K562 (cell line): ENCODE measurements around the gene ZNF618. TPM values are rescaled to one million over a fixed set of nuclear protein-coding genes. Genes with fewer than 3 reads are reported as not detected.

Source experiments
- ATAC-seq: fragments of 200-7000 bp; cut with Tn5 transposase; 3 replicates; pipeline ENCODE4 v1.9.1; 2020; ENCODE audit warnings: moderate library complexity
- BruUV-seq: library from RNA; stranded (reverse); fragments of 400-500 nt; replicated peaks from 2 replicates; lab custom pipeline; 2021; lab: Mats Ljungman, UMichigan
- CTCF ChIA-PET: fragments of 300-600 bp; formaldehyde crosslinking; extraction: SDS; loops from one replicate; lab custom pipeline; 2021; ENCODE audit warnings: low intra/inter-chr PET ratio; lab: Yijun Ruan, JAX
- POLR2A ChIA-PET: fragments of 300-600, 350-650 bp; sonication (Branson Sonifier 250); formaldehyde crosslinking; extraction: SDS; loops from one replicate; lab custom pipeline; 2021; ENCODE audit warnings: antibody characterized with exemption, inconsistent platforms; lab: Yijun Ruan, JAX
- DNase-seq, 4 experiments: peaks; one replicate each; pipeline versions ENCODE4 v3.0.0 to v3.0.0-alpha.2; 2011 to 2018; ENCODE audit warnings: low spot score in 3 of 4, mixed read lengths in 3 of 4; ENCODE audit errors: extremely low read depth in 1 of 4
- FAIRE-seq: peaks from 2 replicates; lab custom pipeline; 2011; peaks lifted over from hg19 to GRCh38; lab: Jason Lieb, UNC
- H2AFZ ChIP-seq: 2 replicates; pipeline ENCODE4 v1.6.0; 2011; ENCODE audit warnings: low read depth, low read length, control low read depth, inconsistent platforms
- H3K27ac ChIP-seq: fragments of 200-600 bp; 3 replicates; pipeline ENCODE4 v1.8.0; 2011; ENCODE audit warnings: low read depth, mild to moderate bottlenecking, control low read depth, inconsistent platforms, low read length, moderate library complexity, mixed read lengths; ENCODE audit errors: extremely low read depth
- H3K27me3 ChIP-seq, 2 experiments: fragments of 300-600 bp in 1 of 2; 2 replicates in 1 of 2; 3 replicates in 1 of 2; pipeline versions ENCODE4 v1.6.0 to v1.8.0; 2011; ENCODE audit warnings: inconsistent platforms in 2 of 2, low read length in 2 of 2, mild to moderate bottlenecking in 1 of 2, mixed read lengths in 1 of 2, moderate library complexity in 1 of 2; ENCODE audit not compliant: control insufficient read depth in 2 of 2, insufficient read depth in 2 of 2
- H3K36me3 ChIP-seq: fragments of 300-600 bp; 3 replicates; pipeline ENCODE4 v1.8.0; 2011; ENCODE audit warnings: mild to moderate bottlenecking, low read length, inconsistent platforms; ENCODE audit not compliant: control insufficient read depth, insufficient read depth
- H3K4me1 ChIP-seq, 2 experiments: fragments of 200-600 bp in 1 of 2; replicated peaks in 1 of 2; 2 replicates in 1 of 2; 3 replicates in 1 of 2; pipeline versions ENCODE4 v1.5.1 to v1.8.0; 2011; ENCODE audit warnings: inconsistent platforms in 2 of 2, low read length in 2 of 2, mild to moderate bottlenecking in 1 of 2, mixed read lengths in 1 of 2, moderate library complexity in 1 of 2; ENCODE audit not compliant: control insufficient read depth in 2 of 2, insufficient read depth in 2 of 2
- H3K4me2 ChIP-seq: 2 replicates; pipeline ENCODE4 v1.6.1; 2011; ENCODE audit warnings: low read length, control low read depth, inconsistent platforms, mixed read lengths; ENCODE audit not compliant: insufficient read depth
- H3K4me3 ChIP-seq: fragments of 200-600 bp; sonication (generic), shearing (Covaris generic); 2 replicates; pipeline ENCODE4 v1.5.1; 2016; ENCODE audit warnings: control low read depth, inconsistent platforms
- H3K79me2 ChIP-seq: fragments of 200-600 bp; 3 replicates; pipeline ENCODE4 v1.8.0; 2011; ENCODE audit warnings: low read length, inconsistent platforms; ENCODE audit not compliant: control insufficient read depth, insufficient read depth
- H3K9ac ChIP-seq, 2 experiments: 2 replicates each; pipeline versions ENCODE4 v1.6.0 to v1.6.1; 2011; ENCODE audit warnings: low read depth in 2 of 2, low read length in 2 of 2, control low read depth in 1 of 2, inconsistent platforms in 1 of 2, mild to moderate bottlenecking in 1 of 2, mixed read lengths in 1 of 2; ENCODE audit not compliant: insufficient read depth in 1 of 2
- H3K9me1 ChIP-seq: one replicate; pipeline ENCODE4 v1.6.0; 2011; ENCODE audit warnings: inconsistent platforms, mild to moderate bottlenecking, low read length, moderate library complexity; ENCODE audit not compliant: control insufficient read depth, insufficient read depth
- H3K9me3 ChIP-seq: replicated peaks from 2 replicates; pipeline ENCODE4 v1.5.1; 2011; ENCODE audit warnings: low read depth, low read length, inconsistent platforms; ENCODE audit not compliant: control insufficient read depth, insufficient read depth
- H4K20me1 ChIP-seq: replicated peaks from 2 replicates; pipeline ENCODE4 v1.6.1; 2011; ENCODE audit warnings: low read length, inconsistent platforms, mixed read lengths; ENCODE audit not compliant: control insufficient read depth, insufficient read depth
- ARNT ChIP-seq, 2 experiments: fragments of 450-650 bp; IDR thresholded peaks; 2 replicates each; pipeline ENCODE4 v1.6.1; 2016; ENCODE audit warnings: mild to moderate bottlenecking in 1 of 2
- GATA2 ChIP-seq: sonication (generic); formaldehyde crosslinking; IDR thresholded peaks from 2 replicates; pipeline ENCODE4 v1.4.0; 2020; ENCODE audit warnings: mild to moderate bottlenecking, missing genetic modification reagents
- HDAC3 ChIP-seq: fragments of 450-650 bp; IDR thresholded peaks from 2 replicates; pipeline ENCODE4 v1.6.1; 2018; ENCODE audit warnings: borderline replicate concordance, mild to moderate bottlenecking, moderate library complexity; ENCODE audit not compliant: partially characterized antibody
- KAT7 ChIP-seq: sonication (generic); formaldehyde crosslinking; IDR thresholded peaks from 2 replicates; pipeline ENCODE4 v1.8.0; 2022; ENCODE audit warnings: missing genetic modification reagents, mild to moderate bottlenecking, borderline replicate concordance
- MAFK ChIP-seq: IDR thresholded peaks from 2 replicates; pipeline ENCODE4 v1.6.1; 2011; ENCODE audit warnings: low read length, improper control_type of control experiment
- MCM7 ChIP-seq, 2 experiments: fragments of 450-650 bp; IDR thresholded peaks; 2 replicates each; pipeline ENCODE4 v1.6.1; 2016 to 2018
- NR2C2 ChIP-seq, 2 experiments: fragments of 200-800 bp in 1 of 2; sonication (Bioruptor generic) in 1 of 2; sonication (generic) in 1 of 2; formaldehyde crosslinking in 1 of 2; IDR thresholded peaks; 2 replicates each; pipeline versions ENCODE4 v1.6.1 to v1.8.0; 2016 to 2022; ENCODE audit warnings: mild to moderate bottlenecking in 1 of 2, missing compliant biosample characterization in 1 of 2, missing genetic modification characterization in 1 of 2, missing genetic modification reagents in 1 of 2
- POLR2A ChIP-seq: fragments of 450-650 bp; conservative IDR thresholded peaks from 2 replicates; pipeline ENCODE4 v1.6.1; 2016
- POLR2G ChIP-seq: fragments of 200-400 bp; formaldehyde crosslinking; IDR thresholded peaks from 2 replicates; pipeline ENCODE4 v1.6.1; 2017; ENCODE audit warnings: low read depth, mild to moderate bottlenecking, antibody characterized with exemption, low read length, moderate library complexity
- PRMT5 ChIP-seq: sonication (generic); formaldehyde crosslinking; IDR thresholded peaks from 2 replicates; pipeline ENCODE4 v1.5.0; 2020; ENCODE audit warnings: missing genetic modification reagents
- PRPF4 ChIP-seq: fragments of 200-400 bp; formaldehyde crosslinking; IDR thresholded peaks from one replicate; pipeline ENCODE4 v1.6.1; 2017; ENCODE audit warnings: low read length, low read depth, mild to moderate bottlenecking; ENCODE audit not compliant: insufficient read depth, poor library complexity, severe bottlenecking
- TFAP4 ChIP-seq: sonication (generic); formaldehyde crosslinking; IDR thresholded peaks from 2 replicates; pipeline ENCODE4 v1.8.0; 2022; ENCODE audit warnings: missing genetic modification reagents, mild to moderate bottlenecking, moderate library complexity, borderline replicate concordance
- ZNF431 ChIP-seq: sonication (generic); formaldehyde crosslinking; IDR thresholded peaks from 2 replicates; pipeline ENCODE4 v1.8.0; 2022; ENCODE audit warnings: mild to moderate bottlenecking, missing genetic modification reagents
- ZNF609 ChIP-seq: sonication (generic); formaldehyde crosslinking; IDR thresholded peaks from 2 replicates; pipeline ENCODE4 v1.8.1; 2023; ENCODE audit warnings: missing genetic modification reagents, mild to moderate bottlenecking, borderline replicate concordance
- ZNF707 ChIP-seq: fragments of 250-450 bp; sonication (Bioruptor Pico); conservative IDR thresholded peaks from 2 replicates; pipeline ENCODE4 v1.8.0; 2022; ENCODE audit warnings: inconsistent platforms, mild to moderate bottlenecking, moderate library complexity
- WGBS: fragments of 100-300 bp; shearing (Covaris generic); methylation state at CpG from one replicate; pipeline ENCODE4 v1.1.6; 2016; ENCODE audit warnings: low coverage, mixed read lengths; ENCODE audit not compliant: insufficient coverage; ENCODE audit errors: missing lambda C conversion rate; 5-methylcytosine and 5-hydroxymethylcytosine counted together
- in situ Hi-C: fragments of 300-500 bp; cut with MboI; formaldehyde crosslinking; loops from 4 replicates; pipeline ENCODE4 v1.15.0; 2018; ENCODE audit warnings: inconsistent platforms, mixed read lengths
- intact Hi-C: fragments of 100-400 bp; cut with micrococcal nuclease; formaldehyde crosslinking; loops from 2 replicates; pipeline ENCODE4 v1.14.2; 2022
- polyA plus RNA-seq, 8 experiments: library from polyadenylated mRNA; depleted of rRNA in 4 of 8; stranded (reverse) in 5 of 8; unstranded in 3 of 8; fragments of >200 nt; fragmentation: Nextera tagmentation in 2 of 8; fragmentation: Illumina TruSeq in 1 of 8; extraction: Ambion mirVana in 2 of 8; extraction: Trizol in 1 of 8; gene quantifications; 2 replicates each; pipeline versions ENCODE4 v1.2.1 to v1.2.3, GENCODE V29; 2011 to 2014; ENCODE audit warnings: inconsistent platforms in 1 of 8, missing spikeins in 1 of 8
- total RNA-seq, 7 experiments: library from RNA; depleted of rRNA in 6 of 7; stranded (reverse); fragments of >200 nt in 6 of 7; fragmentation: Illumina TruSeq in 2 of 7; extraction: Trizol in 2 of 7; gene quantifications; 2 replicates each; pipeline versions ENCODE4 v1.2.1 to v1.2.3, GENCODE V29; 2011 to 2021; ENCODE audit warnings: low replicate concordance in 1 of 7

ZNF618 gene
- total and polyA plus RNA-seq, 9 of the 15 experiments (the other 6 are each of a cell fraction or from before 2014, with no cell fraction given): 0.08 to 13.7 (median 3.4) TPM

- Histone ChIP-seq H2AFZ (no peak overlapping the region), H4K20me1 (peaks cover 11% of the 10 kb centered on the region), H3K27ac (no peak overlapping the region), H3K4me1 (peaks cover 0 to 11% of the 10 kb centered on the region in 2 experiments; a peak in 3 of 5 replicates), H3K27me3 (peaks cover 0 to 4% of the 10 kb centered on the region in 2 experiments; a peak in 1 of 5 replicates), H3K4me3 (no peak overlapping the region), H3K9me3 (no peaks in the 10 kb centered on the region), H3K79me2 (peaks cover 10% of the 10 kb centered on the region; the same call in 2 of the 3 replicates), H3K9ac (no peak overlapping the region), H3K9me1 (no peaks in the 10 kb centered on the region), H3K4me2 (no peak overlapping the region), H3K36me3 (no peaks in the 10 kb centered on the region)
- ChIA-PET POLR2A (interaction anchor here (0.7 kb wide), 1 partner anchor 77 kb away, joined by 3 read pairs; no protein-coding TSS in a partner anchor), CTCF (no interaction called here)
- intact Hi-C loops: loop anchor here (2.0 kb wide), 1 partner anchor 14 kb away; no protein-coding TSS in a partner anchor
- in situ Hi-C loops: no loop called here
- no TSS peak for BruUV-seq
- DNase-seq (no peak), FAIRE-seq (no peak), ATAC-seq (no peak)
- WGBS: 22% methylated on average over 7 of the region's 8 CpGs
- TF ChIP-seq HDAC3: no peak
- TF ChIP-seq GATA2: no peak
- no peak for TF ChIP-seq MAFK
- TF ChIP-seq KAT7 (CRISPR knock-in tag): no peak
- TF ChIP-seq MCM7 (IDR thresholded peaks at IDR 0.05): no peak
- no peak for TF ChIP-seq POLR2A
- TF ChIP-seq PRMT5 (CRISPR knock-in tag): no peak
- TF ChIP-seq ARNT (IDR thresholded peaks at IDR 0.05): no peak
- TF ChIP-seq POLR2G: no peak
- no peak for TF ChIP-seq ZNF707 (CRISPR knock-in tag)
- no peak for TF ChIP-seq ZNF431 (CRISPR knock-in tag)
- TF ChIP-seq TFAP4 (CRISPR knock-in tag): no peak
- TF ChIP-seq PRPF4: no peak
- TF ChIP-seq NR2C2 (CRISPR knock-in tag; IDR thresholded peaks at IDR 0.05): no peak
- TF ChIP-seq NR2C2 (tag; IDR thresholded peaks at IDR 0.05): no peak
- no peak for TF ChIP-seq ZNF609 (CRISPR knock-in tag)
Measured at GRCh38 chr9:113932906-113933584, 56.9 kb downstream of the ZNF618 start.
